GM21367 (cell line): Measurements from ENCODE around the gene CDC42EP4.
A peak's percentile ranks its signal among the peaks of the same experiment; 100 is the strongest.

Experiments used
- ATAC-seq: cut with Tn5 transposase; IDR thresholded peaks from one replicate; pipeline ENCODE4 v1.9.1; 2021; ENCODE audit not compliant: unreplicated experiment

CDC42EP4 gene

GRCh38 chr17:73304438-73304837 lies 7.4 kb downstream of the CDC42EP4 start:
- ATAC-seq = no peak

DNA sequence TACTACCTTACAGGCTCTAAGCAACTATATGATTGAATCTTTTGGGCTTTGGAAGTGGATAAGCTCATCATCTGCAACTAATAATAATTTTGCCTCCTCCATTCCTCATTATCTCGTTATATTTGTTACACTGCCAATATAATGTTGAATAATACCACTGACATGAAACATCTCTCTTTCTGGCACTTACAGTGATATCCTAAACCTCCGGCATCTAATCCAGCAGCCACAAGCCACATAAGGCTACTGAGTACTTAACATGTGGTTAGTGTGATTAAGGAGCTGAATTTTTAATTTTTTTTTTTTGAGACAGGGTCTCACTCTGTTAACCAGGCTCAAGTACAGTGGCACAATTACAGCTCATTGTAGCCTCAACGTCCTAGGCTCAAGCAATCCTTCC lies 9.6 kb downstream of the CDC42EP4 start:
- ATAC-seq = no peak

GRCh38 chr17:73301369-73301768 lies 10.4 kb downstream of the CDC42EP4 start:
- no peak for ATAC-seq

GRCh38 chr17:73300392-73300791 lies 11.4 kb downstream of the CDC42EP4 start:
- ATAC-seq = no peak

GRCh38 chr17:73297934-73298861 lies 13.6 kb downstream of the CDC42EP4 start:
- ATAC-seq = no peak

- ATAC-seq = no peak
Measured at GRCh38 chr17:73293480-73293911, 18.3 kb downstream of the CDC42EP4 start.

DNA sequence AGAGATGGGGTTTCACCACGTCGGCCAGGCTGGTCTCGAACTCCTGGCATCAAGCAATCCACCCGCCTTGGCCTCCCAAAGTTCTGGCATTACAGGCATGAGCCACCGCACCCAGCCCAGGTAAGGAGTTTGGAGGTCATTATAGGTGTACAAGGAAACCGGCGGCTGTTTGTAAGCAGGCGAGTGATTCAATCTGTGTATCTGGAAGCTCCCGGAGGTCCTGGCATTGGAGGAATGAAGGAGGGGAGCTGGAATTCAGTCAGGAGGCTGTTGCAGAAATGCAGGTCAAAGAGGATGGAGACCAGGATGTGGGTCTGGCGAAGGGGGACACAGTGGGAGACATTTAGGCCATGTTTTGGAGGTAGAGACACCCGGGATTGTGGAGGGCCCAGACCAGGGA lies 18.8 kb downstream of the CDC42EP4 start:
- ATAC-seq = no peak

- no peak for ATAC-seq
Measured at GRCh38 chr17:73292031-73292531, 19.7 kb downstream of the CDC42EP4 start.

DNA sequence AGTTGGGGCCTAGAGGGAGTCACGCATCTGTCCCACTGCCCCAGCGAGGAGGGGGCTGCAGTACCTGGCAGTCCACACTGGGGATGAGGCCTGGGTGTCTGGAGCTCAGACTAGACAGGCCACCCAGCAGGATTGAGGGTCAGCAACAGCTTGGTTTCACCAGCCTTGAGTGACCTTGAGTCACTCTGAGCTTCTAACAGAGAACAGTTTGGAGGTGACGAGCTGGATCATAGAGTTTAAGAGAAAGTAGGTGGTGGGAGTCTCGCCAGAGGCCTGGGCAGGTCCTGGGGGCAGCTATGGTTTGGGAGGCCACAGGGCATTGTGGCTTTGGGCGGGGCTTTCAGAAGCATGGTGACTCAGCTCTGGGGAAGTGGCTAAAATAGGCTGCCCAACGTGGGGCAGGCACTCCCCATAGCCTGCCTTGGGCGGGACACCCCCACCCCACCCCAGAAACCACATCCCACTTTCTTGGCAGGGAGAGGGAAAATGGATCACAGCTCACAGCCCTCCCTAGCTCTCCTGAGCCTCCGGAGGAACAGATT lies 20.5 kb downstream of the CDC42EP4 start:
- ATAC-seq = peak; percentile 83

DNA sequence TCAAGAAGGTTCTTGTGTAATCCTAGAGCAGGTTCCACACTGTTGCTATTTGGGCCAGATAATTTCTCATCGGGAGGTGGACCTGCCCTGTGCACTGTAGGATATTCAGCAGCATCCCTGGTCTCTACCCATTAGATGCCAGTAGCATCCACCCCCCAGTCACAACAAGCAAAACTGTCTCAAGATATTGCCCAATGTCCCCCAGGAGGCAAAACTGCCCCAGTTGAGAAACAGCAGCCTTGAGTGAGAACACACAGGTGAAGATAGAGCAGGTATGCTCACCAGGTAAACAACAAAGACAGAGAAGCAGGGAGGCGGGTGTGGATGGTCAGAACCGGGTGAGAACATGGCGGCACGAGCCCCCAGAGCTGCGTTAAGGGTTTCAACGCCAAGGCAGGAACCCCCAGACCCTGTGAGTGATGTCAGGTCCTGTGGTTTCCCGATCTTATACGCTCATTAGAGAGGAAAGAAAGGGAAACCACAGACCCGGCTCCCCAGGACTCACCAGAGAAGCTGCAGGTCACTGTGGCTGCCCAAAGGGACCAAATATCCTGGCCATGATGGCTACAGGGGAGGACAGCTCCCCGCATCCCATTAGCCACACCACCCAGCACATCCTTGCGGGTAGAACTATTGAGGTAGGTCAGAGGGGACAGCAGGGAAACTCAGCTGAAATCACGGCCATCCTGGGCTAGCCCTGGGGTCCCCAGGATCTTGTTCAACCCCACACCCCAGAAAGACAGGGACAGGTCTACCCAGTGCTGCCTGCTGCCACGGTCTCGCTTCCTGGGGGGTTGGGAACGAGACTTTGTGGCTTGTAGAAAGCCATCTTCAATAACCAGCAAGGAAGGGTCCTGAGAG lies 21.2 kb downstream of the CDC42EP4 start:
- ATAC-seq = peak; percentile 26

DNA sequence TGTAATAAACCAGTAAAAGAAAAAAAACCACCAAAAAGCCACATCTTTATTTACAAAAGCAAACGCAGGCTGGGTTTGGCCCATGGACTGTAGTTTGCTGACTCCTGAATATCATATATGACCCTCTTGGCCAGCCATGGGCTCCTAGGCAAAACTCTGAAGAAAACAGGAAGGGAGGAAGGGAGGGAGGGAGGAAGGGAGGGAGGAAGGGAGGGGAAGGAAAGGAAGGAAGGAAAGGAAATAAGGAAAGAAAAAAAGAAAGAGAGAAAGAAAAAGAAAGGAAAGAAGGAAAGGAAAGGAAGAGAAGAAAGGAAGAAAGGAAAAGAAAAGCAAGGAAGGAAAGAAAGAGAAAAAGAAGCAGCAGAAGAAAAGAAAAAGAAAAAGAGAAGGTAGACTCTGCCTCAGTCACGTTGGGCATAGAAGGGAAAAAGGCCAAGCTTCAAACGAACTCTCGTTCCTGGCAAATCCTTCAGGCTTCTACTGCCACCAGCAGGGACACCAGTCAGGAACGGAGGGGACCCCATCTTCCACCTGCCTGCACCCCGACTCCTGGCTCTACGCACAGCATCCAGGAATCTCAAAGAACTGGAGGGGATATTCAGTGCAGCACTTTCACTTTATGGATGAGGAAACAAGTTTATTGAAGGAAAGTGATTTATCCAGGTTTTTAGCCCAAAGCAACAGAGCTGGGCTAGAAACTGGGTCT lies 22.1 kb downstream of the CDC42EP4 start:
- no peak for ATAC-seq

DNA sequence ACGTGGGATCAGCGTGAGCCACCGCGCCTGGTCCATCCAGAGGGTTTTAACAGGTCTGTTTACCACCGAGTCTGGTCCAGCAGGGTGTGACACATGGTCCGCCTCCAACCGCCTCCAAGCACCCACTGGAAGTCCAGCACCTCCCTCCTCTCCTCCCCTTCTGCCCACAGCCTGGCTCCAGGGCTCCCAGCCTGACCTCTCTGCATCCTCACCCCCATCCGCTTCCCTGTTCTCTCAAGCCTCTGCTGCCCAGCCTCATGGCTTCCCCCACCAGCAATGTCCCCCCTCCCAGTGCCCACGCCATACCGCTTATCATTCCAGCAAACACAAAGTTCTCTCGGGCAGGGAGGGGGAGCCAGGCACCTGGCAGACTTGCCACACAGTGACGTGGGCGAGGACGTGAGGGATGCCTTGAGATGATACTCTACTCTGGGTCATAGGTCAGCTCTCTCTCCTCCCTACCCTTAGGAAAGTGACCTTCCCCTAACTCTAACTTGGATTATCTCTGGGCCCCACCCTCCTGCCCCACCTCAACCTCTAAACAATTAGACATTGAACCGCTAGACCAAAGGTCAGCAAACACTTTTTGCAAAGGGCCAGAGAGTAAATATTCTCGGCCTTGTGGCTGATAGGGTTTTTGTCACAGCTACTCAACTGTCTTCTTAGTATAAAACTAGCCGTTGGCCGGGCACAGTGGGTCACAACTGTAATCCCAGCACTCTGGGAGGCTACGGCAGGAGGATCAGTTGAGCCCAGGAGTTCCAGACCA lies 23.1 kb downstream of the CDC42EP4 start:
- no peak for ATAC-seq

- no peak for ATAC-seq
Measured at GRCh38 chr17:73286863-73287296, 24.9 kb downstream of the CDC42EP4 start.

DNA sequence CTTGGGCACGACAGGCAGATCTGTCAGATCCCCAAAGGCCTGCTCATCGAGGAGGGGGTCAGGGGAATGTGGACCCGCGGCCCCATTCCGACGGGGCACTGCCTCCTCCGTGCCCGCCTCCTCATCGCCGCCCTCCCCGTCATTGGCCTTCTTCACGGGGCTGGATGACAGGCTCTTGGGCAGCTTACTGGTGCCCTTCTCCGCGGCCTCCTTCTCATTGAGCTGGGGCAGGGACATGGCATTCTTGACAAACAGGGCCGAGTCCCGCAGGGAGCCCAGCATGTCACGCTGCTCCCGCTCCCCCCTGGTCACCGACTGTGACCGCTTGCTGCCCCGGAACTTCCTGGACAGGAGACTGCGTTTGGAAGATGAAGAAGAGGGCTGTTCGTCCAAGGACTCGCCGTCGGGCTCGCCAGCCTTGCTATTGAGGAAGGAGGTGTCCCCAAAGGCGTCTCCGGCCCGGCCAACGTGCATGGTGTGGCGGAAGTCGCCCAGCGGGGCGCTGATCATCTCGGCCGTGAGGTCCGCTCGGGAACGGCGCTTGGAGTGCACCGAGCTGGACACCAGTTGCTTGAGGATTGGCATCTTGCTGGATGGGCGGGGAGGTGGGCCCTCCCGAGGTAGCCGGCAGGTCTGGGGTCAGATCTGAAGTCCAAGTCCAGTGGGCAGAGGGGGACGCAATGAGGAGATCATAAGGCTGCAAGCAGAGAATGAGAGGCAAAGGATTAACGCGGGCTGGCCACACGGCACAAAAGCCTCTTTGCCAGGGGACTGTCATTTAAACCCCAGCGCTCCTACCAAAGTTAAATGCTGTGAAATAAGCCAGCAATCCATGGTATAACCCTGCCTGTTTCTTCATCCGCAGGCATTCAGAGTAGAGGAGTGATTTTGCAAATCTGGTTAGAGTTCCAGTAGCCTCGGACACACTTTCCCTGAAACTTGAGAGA lies 25.6 kb downstream of the CDC42EP4 start:
- ATAC-seq = no peak

DNA sequence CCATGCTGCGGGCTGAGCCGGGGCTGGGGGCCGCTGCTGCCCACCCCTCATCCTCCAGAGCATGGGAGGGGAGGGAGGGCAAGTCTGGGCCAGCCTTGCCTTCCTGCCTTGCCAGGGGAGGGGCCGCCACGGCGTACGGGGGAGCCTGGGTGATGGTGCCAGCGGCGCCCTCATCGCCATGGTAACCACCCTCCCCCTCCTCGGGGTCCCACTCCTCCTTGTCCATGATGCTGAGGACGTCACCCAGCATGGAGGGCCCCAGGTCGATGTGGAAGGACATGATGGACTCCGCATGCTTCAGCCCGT lies 26.2 kb downstream of the CDC42EP4 start:
- no peak for ATAC-seq

GRCh38 chr17:73284906-73285602 lies 26.7 kb downstream of the CDC42EP4 start:
- no peak for ATAC-seq

DNA sequence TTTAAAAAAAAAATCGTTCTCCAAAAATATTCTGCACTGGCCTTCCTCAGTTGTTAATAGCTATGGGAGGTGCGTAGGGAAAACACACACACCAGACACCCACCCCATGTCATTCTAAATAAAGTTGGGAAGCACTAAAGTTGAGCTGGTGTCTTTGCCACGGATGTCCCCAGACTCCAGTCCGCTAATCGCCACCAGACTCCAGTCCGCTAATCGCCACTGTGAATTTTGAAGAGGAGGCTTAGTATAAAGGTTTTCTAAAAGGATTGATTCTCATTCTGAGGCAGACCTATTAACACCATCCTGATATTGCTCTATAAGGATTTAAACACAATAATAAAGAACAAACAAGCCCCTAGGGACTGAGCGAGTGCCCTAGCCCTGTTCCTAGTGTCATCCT lies 27.4 kb downstream of the CDC42EP4 start:
- no peak for ATAC-seq

GRCh38 chr17:73283841-73284282 lies 27.9 kb downstream of the CDC42EP4 start:
- ATAC-seq = no peak
